Subcutaneous adipose tissue (tissue), 4 donors: ENCODE measurements around the gene PLCG2. TPM values are rescaled to one million over a fixed set of nuclear protein-coding genes. Genes with fewer than 3 reads are reported as not detected.

Source experiments
- total RNA-seq, 4 donors: library from RNA; depleted of rRNA; stranded (reverse); fragments of >200 nt; gene quantifications; one replicate each; pipeline ENCODE4 v1.1.0, GENCODE V29; 2016
- TF ChIP-seq, protein P1 (sequence below): fragments of 450-650 bp; IDR thresholded peaks from one replicate; pipeline ENCODE4 v1.5.1; 2016; ENCODE audit warnings: low read depth, mild to moderate bottlenecking, control low read depth, antibody characterized with exemption, moderate library complexity

PLCG2 gene
- total RNA-seq, 4 donors from 2014 or later: 19.8 to 34.9 (median 23.8) TPM

DNA sequence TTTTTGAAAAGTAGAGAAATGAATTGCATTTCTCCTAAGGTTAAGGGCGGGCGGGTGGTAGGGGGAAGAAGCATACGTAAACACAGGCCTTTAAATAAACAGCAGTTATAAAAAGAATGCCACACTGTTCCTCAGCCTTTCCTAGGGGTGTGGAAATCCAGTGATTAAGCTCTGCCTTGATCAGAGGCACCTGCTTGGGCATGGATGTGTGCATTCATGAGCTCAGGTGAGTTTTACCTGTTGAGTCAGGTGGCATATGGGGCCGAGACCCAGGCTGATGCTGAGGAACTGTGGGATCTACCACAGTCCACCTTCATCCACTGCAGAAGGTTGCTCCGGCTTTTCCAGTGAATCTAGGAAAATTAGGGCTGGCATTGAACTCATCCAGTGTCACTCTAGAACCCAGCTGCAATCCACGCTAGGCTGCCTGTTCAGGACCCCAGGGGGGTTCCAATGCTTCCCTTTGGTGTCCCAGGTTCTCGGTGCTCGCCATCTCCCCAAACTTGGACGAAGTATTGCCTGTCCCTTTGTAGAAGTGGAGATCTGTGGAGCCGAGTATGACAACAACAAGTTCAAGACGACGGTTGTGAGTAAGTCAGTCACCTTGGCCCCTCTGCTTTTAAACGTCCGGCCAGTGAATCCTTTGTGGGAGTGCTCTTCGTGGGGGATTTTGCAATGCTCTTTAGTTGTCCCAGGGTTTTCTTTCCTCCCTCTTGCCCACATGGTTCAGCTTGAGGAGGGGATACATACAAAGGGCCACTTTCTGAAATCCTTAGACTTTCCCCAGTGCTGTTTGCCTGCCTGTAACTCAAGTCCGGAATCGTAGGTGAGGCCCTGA lies 159.5 kb downstream of the PLCG2 start:
- TF ChIP-seq, protein P1, sequence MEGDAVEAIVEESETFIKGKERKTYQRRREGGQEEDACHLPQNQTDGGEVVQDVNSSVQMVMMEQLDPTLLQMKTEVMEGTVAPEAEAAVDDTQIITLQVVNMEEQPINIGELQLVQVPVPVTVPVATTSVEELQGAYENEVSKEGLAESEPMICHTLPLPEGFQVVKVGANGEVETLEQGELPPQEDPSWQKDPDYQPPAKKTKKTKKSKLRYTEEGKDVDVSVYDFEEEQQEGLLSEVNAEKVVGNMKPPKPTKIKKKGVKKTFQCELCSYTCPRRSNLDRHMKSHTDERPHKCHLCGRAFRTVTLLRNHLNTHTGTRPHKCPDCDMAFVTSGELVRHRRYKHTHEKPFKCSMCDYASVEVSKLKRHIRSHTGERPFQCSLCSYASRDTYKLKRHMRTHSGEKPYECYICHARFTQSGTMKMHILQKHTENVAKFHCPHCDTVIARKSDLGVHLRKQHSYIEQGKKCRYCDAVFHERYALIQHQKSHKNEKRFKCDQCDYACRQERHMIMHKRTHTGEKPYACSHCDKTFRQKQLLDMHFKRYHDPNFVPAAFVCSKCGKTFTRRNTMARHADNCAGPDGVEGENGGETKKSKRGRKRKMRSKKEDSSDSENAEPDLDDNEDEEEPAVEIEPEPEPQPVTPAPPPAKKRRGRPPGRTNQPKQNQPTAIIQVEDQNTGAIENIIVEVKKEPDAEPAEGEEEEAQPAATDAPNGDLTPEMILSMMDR: no peak

DNA sequence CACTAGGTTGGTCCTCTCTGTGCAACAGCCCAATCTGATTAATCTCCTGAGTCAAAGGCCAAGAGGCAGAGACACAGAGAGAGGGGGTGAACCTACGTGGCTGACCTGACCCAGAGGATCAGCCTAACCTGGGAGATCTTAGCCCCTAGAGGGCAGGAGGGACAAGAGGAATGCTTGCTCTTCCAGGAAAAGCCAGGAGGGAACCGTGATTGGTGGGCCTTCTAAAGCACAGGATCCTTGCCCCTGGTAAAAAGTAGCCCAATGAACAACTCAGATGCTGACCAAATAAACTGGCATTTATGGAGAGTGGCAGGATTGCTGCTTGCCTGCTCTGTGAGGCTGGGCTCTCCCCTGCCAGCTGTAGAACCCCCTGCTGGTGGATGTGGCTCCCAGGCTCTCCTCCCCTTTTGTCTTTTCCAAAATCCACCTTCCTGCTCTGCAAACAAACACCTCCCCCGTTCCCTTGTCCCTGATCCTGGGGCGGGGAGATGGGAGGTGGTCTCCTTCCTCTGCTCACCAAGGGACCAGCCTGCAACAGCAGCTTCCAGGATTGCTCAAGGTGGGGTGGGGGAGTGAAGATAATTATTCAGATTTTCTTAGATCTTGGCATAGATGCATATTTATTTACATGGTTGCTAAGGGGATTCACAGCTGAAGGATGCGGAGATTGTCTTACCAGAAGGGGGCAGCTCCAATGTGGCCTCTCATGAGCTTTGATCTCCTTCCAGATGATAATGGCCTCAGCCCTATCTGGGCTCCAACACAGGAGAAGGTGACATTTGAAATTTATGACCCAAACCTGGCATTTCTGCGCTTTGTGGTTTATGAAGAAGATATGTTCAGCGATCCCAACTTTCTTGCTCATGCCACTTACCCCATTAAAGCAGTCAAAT lies 160.3 kb downstream of the PLCG2 start:
- TF ChIP-seq, protein P1: no peak

DNA sequence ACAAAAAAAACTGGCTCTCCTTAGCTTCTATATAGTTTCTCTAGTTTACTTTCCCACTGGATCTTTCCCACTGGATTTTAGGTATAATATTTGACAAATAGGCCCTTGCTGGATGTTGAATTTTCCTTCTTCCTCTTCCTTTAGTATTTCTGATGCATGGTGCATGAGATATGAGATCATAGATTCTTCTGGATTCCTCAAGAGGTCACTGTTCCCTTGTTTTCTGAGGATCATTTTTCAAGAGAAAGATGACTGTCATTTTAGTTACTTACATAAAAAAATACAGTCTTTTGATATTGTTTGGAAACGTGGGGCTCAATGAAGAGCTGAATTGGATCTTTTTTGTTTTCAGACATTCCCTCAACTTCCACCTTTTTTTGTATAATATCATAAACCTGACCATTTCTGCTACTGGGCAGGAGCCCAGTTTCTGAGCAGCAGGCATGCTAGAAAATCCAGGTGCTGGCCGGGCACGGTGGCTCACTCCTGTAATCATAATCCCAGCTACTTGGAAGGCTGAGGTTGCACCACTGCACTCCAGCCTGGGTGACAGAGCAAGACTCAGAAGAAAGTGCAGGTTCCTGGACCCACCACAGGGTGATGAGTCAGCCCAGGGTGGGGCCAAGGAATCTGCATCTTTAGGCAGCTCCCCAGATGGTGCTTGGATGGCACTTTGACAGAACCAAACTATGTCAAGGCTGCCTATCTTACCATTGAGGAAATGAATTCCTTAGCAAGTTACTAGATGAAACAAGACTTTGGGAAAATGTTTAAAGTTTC lies 161.9 kb downstream of the PLCG2 start:
- TF ChIP-seq, protein P1: no peak

DNA sequence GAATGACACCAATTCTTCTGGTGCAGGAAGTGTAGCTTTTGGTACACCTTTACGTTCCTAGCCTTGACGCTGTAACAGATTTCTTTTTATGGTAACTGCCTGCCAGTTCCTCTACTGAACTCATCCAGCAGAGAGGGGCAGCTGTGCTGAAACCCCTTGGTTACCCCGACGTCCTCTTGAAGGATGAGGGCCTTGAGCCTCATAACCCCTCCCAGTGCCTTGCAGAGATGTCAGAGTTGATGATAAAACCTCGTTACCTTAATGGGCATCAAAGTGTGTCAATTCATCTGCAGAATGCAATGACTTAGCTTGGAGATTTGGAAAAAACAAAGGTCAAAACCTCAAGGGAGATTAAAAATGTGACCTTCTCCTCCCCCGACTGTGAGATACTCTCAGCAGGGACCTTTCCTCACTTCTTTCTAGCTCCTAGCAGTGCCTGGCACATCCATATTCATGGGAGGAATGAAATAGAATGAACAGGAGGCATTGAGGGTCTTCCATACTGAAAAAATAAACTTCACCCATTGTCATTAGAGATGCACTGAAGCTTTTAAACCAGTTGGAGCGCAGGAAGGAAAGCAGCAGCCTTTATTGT lies 163.0 kb downstream of the PLCG2 start:
- TF ChIP-seq, protein P1: no peak

DNA sequence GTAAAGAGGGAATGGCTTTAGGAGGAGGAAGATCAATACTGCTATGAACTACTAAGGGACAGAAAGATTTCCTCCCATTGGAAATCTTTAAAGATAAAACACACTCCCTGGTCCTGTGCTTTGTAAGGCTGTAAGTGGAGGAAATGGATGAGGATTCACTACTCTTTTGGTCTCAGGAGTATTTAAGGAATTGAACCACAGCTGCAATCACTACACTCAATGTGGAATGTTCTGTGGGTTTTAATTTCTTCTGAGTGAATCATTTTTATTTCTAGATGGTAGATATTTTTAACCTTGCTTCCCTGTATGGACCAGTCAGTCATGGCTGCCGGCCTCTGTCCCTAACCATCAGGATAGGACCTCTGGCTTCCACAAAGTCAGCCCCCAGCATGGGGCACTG lies 166.6 kb downstream of the PLCG2 start:
- TF ChIP-seq, protein P1: no peak

DNA sequence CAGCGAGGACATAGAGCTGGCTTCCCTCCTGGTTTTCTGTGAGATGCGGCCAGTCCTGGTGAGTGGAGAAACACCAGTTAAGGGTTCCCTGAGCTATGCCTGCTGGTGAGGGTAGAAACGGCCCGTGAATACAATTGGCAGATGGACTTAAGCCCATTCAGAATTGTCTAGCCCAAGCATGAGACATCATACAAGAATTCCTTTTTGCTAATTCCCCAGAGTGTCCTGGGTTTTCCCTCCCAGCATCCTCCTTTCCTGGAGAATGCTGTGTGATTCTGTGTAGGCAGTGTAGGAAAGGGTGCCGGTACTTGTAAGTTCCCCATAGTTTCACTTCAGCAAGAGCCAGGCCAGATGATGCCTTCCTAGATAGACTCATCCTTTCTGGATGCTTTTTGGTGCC lies 167.1 kb downstream of the PLCG2 start:
- TF ChIP-seq, protein P1: no peak
